KMS-11 (cell line): ENCODE measurements around the gene CHST2.

Experiments used
- H2AFZ ChIP-seq: fragments of 200-600 bp; sonication (generic); 2 replicates; pipeline ENCODE4 v1.6.1; 2016; ENCODE audit warnings: antibody characterized with exemption, mixed run types, low read depth
- H3K27ac ChIP-seq: fragments of 200-600 bp; sonication (generic); 2 replicates; pipeline ENCODE4 v1.6.1; 2016; ENCODE audit warnings: mild to moderate bottlenecking, mixed run types
- H3K27me3 ChIP-seq: fragments of 200-600 bp; sonication (generic); 2 replicates; pipeline ENCODE4 v1.6.1; 2017; ENCODE audit warnings: mild to moderate bottlenecking, low read depth, mixed run types, moderate library complexity; ENCODE audit not compliant: insufficient read depth
- H3K36me3 ChIP-seq: fragments of 200-600 bp; sonication (generic); 2 replicates; pipeline ENCODE4 v1.6.1; 2017; ENCODE audit warnings: mild to moderate bottlenecking, mixed run types; ENCODE audit not compliant: insufficient read depth
- H3K4me1 ChIP-seq: fragments of 200-600 bp; sonication (generic); 2 replicates; pipeline ENCODE4 v1.6.1; 2016; ENCODE audit warnings: mild to moderate bottlenecking, low read depth, mixed run types; ENCODE audit not compliant: poor library complexity, severe bottlenecking
- H3K4me2 ChIP-seq: fragments of 200-600 bp; sonication (generic); 2 replicates; pipeline ENCODE4 v1.7.0; 2016; ENCODE audit warnings: mild to moderate bottlenecking, mixed run types
- H3K4me3 ChIP-seq: fragments of 200-600 bp; sonication (generic); IDR thresholded peaks from 2 replicates; pipeline ENCODE4 v1.6.1; 2017; ENCODE audit warnings: low read depth, low read length, mixed read lengths; ENCODE audit not compliant: insufficient read depth
- H3K79me2 ChIP-seq: fragments of 200-600 bp; sonication (generic); 2 replicates; pipeline ENCODE4 v1.6.1; 2016; ENCODE audit warnings: low read depth, mixed run types; ENCODE audit not compliant: insufficient read depth
- H3K9ac ChIP-seq: fragments of 200-600 bp; sonication (generic); 2 replicates; pipeline ENCODE4 v1.6.1; 2016; ENCODE audit warnings: mild to moderate bottlenecking, mixed run types
- H4K20me1 ChIP-seq: fragments of 200-600 bp; sonication (generic); 2 replicates; pipeline ENCODE4 v1.6.1; 2016; ENCODE audit warnings: mild to moderate bottlenecking, mixed run types; ENCODE audit not compliant: insufficient read depth
- TF ChIP-seq, protein P1 (sequence below): fragments of 200-600 bp; sonication (generic); conservative IDR thresholded peaks from 2 replicates; pipeline ENCODE4 v1.6.1; 2017; ENCODE audit warnings: low read depth, mild to moderate bottlenecking, antibody characterized with exemption, low read length, moderate library complexity, mixed read lengths

Gene CHST2

DNA sequence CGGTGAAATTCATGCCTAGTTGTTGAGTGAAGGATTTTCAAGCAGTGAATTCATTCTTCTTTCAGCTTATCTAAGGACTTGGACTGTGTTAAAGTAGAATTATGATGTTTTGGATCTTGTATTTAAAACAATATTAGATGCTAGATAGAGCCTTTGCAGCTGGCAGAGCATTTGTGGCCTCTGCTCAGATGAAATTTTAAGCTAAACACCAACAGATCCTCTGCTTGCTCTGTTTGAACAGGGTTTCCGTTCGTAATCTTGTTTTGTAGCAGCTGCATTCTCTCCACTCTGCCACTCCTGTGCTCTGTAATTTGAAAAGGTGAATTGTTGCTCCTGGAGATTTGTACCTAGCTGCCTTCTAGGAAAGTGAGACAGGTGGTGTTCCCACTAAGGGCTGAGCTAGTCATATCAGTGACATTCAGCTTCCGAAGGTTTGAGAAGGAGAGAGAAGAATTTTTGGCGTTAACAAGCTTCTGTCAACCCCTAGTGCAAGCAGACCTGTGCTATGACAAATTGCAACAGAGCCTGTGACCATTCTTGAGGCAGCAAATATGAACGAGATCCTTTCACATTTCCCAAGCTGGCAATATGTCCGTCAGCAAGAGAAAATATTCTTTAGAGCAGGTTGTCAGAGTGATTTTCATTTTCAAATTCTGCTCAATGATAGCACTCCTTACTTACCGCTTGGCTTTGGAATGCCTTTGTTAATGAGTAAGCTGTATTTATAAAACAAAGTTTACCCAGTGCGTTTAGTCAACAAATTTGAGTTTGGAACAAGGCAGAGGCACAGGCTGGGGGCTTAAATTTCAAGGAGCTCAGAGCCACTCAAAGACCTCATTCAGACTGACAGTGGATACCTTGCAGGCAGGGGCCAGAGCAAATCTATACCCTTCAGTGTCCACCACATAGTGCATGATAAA is 5.3 kb downstream of the CHST2 start:
- H3K79me2 ChIP-seq, result no peaks in the 10 kb centered on the region

DNA sequence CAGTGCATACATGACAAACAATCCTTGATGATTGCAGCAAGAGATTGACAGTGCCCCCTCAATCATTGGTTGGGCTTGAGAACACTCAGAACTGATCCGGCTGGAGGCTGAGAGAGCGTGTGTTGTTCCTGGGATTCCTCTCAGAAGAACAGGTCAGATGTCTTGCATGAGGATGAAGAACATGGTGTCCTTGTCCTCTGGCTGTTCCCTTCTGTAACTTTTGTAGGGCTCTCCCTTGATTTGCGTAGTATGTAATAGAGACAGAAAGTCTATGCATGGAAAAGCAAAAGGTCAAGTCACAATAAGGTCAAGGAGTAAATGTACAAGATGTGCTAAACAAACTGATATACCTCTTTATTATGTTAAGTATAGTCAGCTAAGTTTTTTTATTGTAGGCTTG is 8.2 kb downstream of the CHST2 start:
- TF ChIP-seq, protein P1, sequence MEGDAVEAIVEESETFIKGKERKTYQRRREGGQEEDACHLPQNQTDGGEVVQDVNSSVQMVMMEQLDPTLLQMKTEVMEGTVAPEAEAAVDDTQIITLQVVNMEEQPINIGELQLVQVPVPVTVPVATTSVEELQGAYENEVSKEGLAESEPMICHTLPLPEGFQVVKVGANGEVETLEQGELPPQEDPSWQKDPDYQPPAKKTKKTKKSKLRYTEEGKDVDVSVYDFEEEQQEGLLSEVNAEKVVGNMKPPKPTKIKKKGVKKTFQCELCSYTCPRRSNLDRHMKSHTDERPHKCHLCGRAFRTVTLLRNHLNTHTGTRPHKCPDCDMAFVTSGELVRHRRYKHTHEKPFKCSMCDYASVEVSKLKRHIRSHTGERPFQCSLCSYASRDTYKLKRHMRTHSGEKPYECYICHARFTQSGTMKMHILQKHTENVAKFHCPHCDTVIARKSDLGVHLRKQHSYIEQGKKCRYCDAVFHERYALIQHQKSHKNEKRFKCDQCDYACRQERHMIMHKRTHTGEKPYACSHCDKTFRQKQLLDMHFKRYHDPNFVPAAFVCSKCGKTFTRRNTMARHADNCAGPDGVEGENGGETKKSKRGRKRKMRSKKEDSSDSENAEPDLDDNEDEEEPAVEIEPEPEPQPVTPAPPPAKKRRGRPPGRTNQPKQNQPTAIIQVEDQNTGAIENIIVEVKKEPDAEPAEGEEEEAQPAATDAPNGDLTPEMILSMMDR, result no peak
- Histone ChIP-seq H3K36me3 (no peaks in the 10 kb centered on the region), H3K4me1 (no peaks in the 10 kb centered on the region), H3K4me2 (no peak overlapping the region), H3K79me2 (no peaks in the 10 kb centered on the region), H3K9ac (no peak overlapping the region), H4K20me1 (no peaks in the 10 kb centered on the region), H3K4me3 (no peak overlapping the region), H3K27ac (no peak overlapping the region), H3K27me3 (no peaks in the 10 kb centered on the region), H2AFZ (no peak overlapping the region)

More for the DNA sequence above, 5.3 kb downstream of the CHST2 start:
- no peak overlapping the region for H3K27ac ChIP-seq
- no peaks in the 10 kb centered on the region for H3K4me1 ChIP-seq
- H2AFZ ChIP-seq, result no peak overlapping the region
- H3K9ac ChIP-seq, result no peak overlapping the region
- no peaks in the 10 kb centered on the region for H3K36me3 ChIP-seq
- no peak overlapping the region for H3K4me2 ChIP-seq
- no peaks in the 10 kb centered on the region for H4K20me1 ChIP-seq
- TF ChIP-seq, protein P1, result no peak
- H3K27me3 ChIP-seq, result no peaks in the 10 kb centered on the region
- H3K4me3 ChIP-seq, result no peak overlapping the region

DNA sequence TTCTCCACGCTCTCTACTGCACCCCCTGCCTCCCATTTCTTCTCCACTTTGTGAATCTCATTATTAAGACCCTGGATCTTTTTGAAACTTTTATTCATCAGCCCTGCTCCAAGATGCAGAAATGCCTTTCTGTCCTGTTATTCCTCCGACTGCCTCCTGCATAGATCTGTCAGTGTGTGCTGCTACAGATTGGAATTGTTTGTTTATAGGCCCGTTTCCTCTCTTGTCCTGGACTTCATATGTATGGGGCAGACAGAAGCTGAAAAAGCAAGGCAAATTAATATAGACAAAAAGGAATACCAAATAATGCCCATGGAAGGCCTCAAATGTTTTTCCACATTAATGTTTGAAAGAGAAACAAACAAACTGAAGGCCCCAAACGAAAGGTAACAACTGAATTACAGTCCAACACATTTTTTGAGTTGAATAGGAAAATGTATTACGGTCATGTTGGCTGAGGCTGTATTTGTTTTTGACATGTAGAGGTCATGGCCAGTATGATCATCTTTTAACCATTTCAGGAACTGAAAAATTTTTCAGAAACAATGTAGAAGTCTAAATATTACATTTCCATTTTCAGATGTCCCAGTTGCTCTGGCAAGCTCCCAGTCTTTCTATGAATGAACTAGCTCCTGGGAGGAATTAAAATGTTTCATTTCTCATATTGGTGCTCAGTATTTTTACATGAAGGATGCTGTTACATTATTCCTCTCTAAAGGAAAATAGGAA is 8.8 kb downstream of the CHST2 start:
- Histone ChIP-seq H4K20me1 (no peaks in the 10 kb centered on the region), H2AFZ (no peak overlapping the region), H3K4me3 (no peak overlapping the region), H3K27me3 (no peaks in the 10 kb centered on the region), H3K4me2 (no peak overlapping the region), H3K4me1 (no peaks in the 10 kb centered on the region), H3K27ac (no peak overlapping the region), H3K9ac (no peak overlapping the region), H3K36me3 (no peaks in the 10 kb centered on the region), H3K79me2 (no peaks in the 10 kb centered on the region)
- TF ChIP-seq, protein P1, result no peak

DNA sequence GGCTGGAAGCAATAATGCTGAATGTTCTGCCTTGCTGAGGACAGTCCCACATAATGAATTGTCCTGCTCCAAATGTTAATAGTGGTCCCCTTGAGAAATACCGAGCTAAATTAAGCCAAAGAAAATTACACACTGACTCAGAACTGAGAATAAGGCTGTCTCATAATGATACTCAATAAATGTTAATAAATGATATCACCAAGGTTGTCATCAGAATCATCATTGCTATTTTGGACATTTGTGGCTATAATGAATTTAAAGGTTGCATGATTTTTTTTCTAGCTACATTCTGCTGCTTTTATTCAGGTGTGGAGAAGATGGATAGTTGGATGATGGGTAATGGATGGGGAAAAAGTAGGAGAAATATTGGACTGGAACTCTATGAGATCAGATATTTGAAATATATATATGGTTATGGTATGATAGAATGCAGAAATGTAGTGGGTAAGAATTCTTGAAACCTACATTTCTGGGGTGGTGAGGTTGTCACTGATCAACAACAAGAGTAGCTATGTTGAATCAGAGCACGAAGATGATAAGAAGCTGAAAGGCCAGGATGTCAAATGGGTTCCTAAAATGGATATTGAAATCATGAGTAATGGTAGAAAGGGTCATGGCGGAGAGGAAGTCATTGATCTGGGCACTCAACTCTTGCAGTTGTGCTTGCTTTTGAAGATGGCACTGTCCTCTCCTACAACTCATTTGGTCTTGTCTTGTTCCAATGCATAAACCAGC is 12.8 kb downstream of the CHST2 start:
- Histone ChIP-seq H2AFZ (no peak overlapping the region), H4K20me1 (no peaks in the 10 kb centered on the region), H3K4me3 (no peak overlapping the region), H3K4me1 (no peaks in the 10 kb centered on the region), H3K27ac (no peak overlapping the region), H3K4me2 (no peak overlapping the region), H3K79me2 (no peaks in the 10 kb centered on the region), H3K9ac (no peak overlapping the region), H3K36me3 (no peaks in the 10 kb centered on the region), H3K27me3 (no peaks in the 10 kb centered on the region)
- TF ChIP-seq, protein P1, result no peak
